GM12878 (cell line): Measurements from ENCODE around the gene ADGB. TPM values are rescaled to one million over a fixed set of nuclear protein-coding genes. Genes with fewer than 3 reads are reported as not detected.

Experiments
- ATAC-seq: fragments of 200-7000 bp; cut with Tn5 transposase; 3 replicates; pipeline ENCODE4 v1.9.1; 2020; ENCODE audit warnings: mild to moderate bottlenecking, moderate library complexity
- BruUV-seq: library from RNA; stranded (reverse); fragments of 400-500 nt; replicated peaks from 2 replicates; lab custom pipeline; 2021; lab: Mats Ljungman, UMichigan
- CTCF ChIA-PET: fragments of 300-600 bp; sonication (Branson Sonifier 250); formaldehyde crosslinking; extraction: SDS; loops from one replicate; lab custom pipeline; 2021; ENCODE audit warnings: inconsistent platforms; lab: Yijun Ruan, JAX
- POLR2A ChIA-PET: fragments of 350-600 bp; formaldehyde crosslinking; extraction: SDS; loops from one replicate; lab custom pipeline; 2021; ENCODE audit warnings: inconsistent platforms; lab: Charles Lee
- RAD21 ChIA-PET: fragments of 300-600 bp; sonication (Branson Sonifier 250); formaldehyde crosslinking; loops from one replicate; lab custom pipeline; 2023; ENCODE audit warnings: antibody characterized with exemption; ENCODE audit not compliant: unreplicated experiment; lab: Charles Lee
- SMC1A ChIA-PET: fragments of 300-600 bp; sonication (Branson Sonifier 250); formaldehyde crosslinking; loops from one replicate; lab custom pipeline; 2023; ENCODE audit not compliant: unreplicated experiment, uncharacterized antibody; lab: Charles Lee
- DNase-seq: peaks from one replicate; pipeline ENCODE4 v3.0.0-alpha.2; 2011; ENCODE audit warnings: low read depth, low spot score
- FAIRE-seq: peaks from 3 replicates; lab custom pipeline; 2011; peaks lifted over from hg19 to GRCh38; lab: Jason Lieb, UNC
- H2AFZ ChIP-seq: 2 replicates; pipeline ENCODE4 v1.6.0; 2011; ENCODE audit warnings: low read depth, low read length, control low read depth; ENCODE audit not compliant: control insufficient read depth
- H3K27ac ChIP-seq: 2 replicates; pipeline ENCODE4 v1.5.1; 2011; ENCODE audit warnings: control low read depth; ENCODE audit not compliant: control insufficient read depth, insufficient read depth
- H3K27me3 ChIP-seq, 2 experiments: replicated peaks in 1 of 2; 2 replicates each; pipeline versions ENCODE4 v1.6.0 to v1.6.1; 2011; ENCODE audit warnings: low read length in 1 of 2; ENCODE audit not compliant: control insufficient read depth in 2 of 2, insufficient read depth in 2 of 2
- H3K36me3 ChIP-seq, 2 experiments: 2 replicates each; pipeline ENCODE4 v1.5.1; 2011; ENCODE audit warnings: low read length in 1 of 2; ENCODE audit not compliant: control insufficient read depth in 2 of 2, insufficient read depth in 2 of 2
- H3K4me1 ChIP-seq: 2 replicates; pipeline ENCODE4 v1.6.1; 2011; ENCODE audit warnings: mild to moderate bottlenecking, low read length, moderate library complexity, mixed read lengths; ENCODE audit not compliant: control insufficient read depth, insufficient read depth
- H3K4me2 ChIP-seq: 2 replicates; pipeline ENCODE4 v1.6.0; 2011; ENCODE audit warnings: control low read depth; ENCODE audit not compliant: control insufficient read depth, insufficient read depth
- H3K4me3 ChIP-seq: fragments of 200-600 bp; sonication (generic); 2 replicates; pipeline ENCODE4 v1.5.1; 2016
- H3K79me2 ChIP-seq: 2 replicates; pipeline ENCODE4 v1.6.0; 2011; ENCODE audit warnings: low read length; ENCODE audit not compliant: control insufficient read depth, insufficient read depth
- H3K9ac ChIP-seq: 2 replicates; pipeline ENCODE4 v1.8.0; 2011; ENCODE audit warnings: low read length, control low read depth, mixed read lengths; ENCODE audit not compliant: control insufficient read depth, insufficient read depth
- H3K9me3 ChIP-seq: replicated peaks from 3 replicates; pipeline ENCODE4 v1.5.1; 2011; ENCODE audit warnings: mild to moderate bottlenecking, low read length; ENCODE audit not compliant: control insufficient read depth, insufficient read depth
- H4K20me1 ChIP-seq: 2 replicates; pipeline ENCODE4 v1.6.0; 2011; ENCODE audit not compliant: control insufficient read depth, insufficient read depth
- BHLHE40 ChIP-seq, 2 experiments: fragments of 450-650 bp in 1 of 2; IDR thresholded peaks; 2 replicates each; pipeline ENCODE4 v1.6.1; 2011 to 2017; ENCODE audit warnings: low read depth in 2 of 2, borderline replicate concordance in 1 of 2, improper control_type of control experiment in 1 of 2, low read length in 1 of 2, mild to moderate bottlenecking in 1 of 2
- CEBPZ ChIP-seq: fragments of 150-350 bp; IDR thresholded peaks from 2 replicates; pipeline ENCODE4 v1.6.1; 2016; ENCODE audit warnings: low read depth, low read length
- E4F1 ChIP-seq: fragments of 450-650 bp; IDR thresholded peaks from 2 replicates; pipeline ENCODE4 v1.6.1; 2018; ENCODE audit warnings: borderline replicate concordance, mild to moderate bottlenecking; ENCODE audit not compliant: partially characterized antibody
- EED ChIP-seq: sonication (generic); IDR thresholded peaks from 2 replicates; pipeline ENCODE4 v1.6.1; 2016; ENCODE audit warnings: antibody characterized with exemption, low read depth
- HDAC2 ChIP-seq: fragments of 200-600 bp; sonication (generic); IDR thresholded peaks from 2 replicates; pipeline ENCODE4 v1.6.1; 2017
- IRF5 ChIP-seq: fragments of 450-650 bp; IDR thresholded peaks from 2 replicates; pipeline ENCODE4 v1.6.1; 2017; ENCODE audit warnings: borderline replicate concordance
- JUND ChIP-seq: IDR thresholded peaks from 2 replicates; pipeline ENCODE4 v1.6.1; 2012; ENCODE audit warnings: low read depth, mild to moderate bottlenecking, low read length, improper control_type of control experiment, moderate library complexity
- MAX ChIP-seq: IDR thresholded peaks from 2 replicates; pipeline ENCODE4 v1.6.1; 2012; ENCODE audit warnings: low read depth, low read length, improper control_type of control experiment
- MTA2 ChIP-seq: fragments of 450-650 bp; IDR thresholded peaks from 2 replicates; pipeline ENCODE4 v1.6.1; 2016; ENCODE audit warnings: low read depth, mild to moderate bottlenecking, moderate library complexity
- NBN ChIP-seq: fragments of 450-650 bp; IDR thresholded peaks from 2 replicates; pipeline ENCODE4 v1.6.1; 2016
- NFXL1 ChIP-seq: fragments of 450-650 bp; IDR thresholded peaks from 2 replicates; pipeline ENCODE4 v1.6.1; 2017; ENCODE audit warnings: antibody characterized with exemption, mild to moderate bottlenecking, borderline replicate concordance
- NR2C1 ChIP-seq: fragments of 450-650 bp; IDR thresholded peaks from 2 replicates; pipeline ENCODE4 v1.6.1; 2017; ENCODE audit warnings: antibody characterized with exemption, mild to moderate bottlenecking, moderate library complexity
- POU2F2 ChIP-seq: IDR thresholded peaks from 3 replicates; pipeline ENCODE4 v1.6.1; 2011; ENCODE audit warnings: low read depth, mild to moderate bottlenecking, low read length, borderline replicate concordance
- RB1 ChIP-seq: fragments of 450-650 bp; formaldehyde crosslinking; IDR thresholded peaks from 2 replicates; pipeline ENCODE4 v1.6.1; 2017; ENCODE audit warnings: mild to moderate bottlenecking, borderline replicate concordance
- SIX5 ChIP-seq: IDR thresholded peaks from 2 replicates; pipeline ENCODE4 v1.6.1; 2011; ENCODE audit warnings: mild to moderate bottlenecking, low read depth, low read length, moderate library complexity; ENCODE audit not compliant: severe bottlenecking
- USF2 ChIP-seq: IDR thresholded peaks from 2 replicates; pipeline ENCODE4 v1.6.1; 2011; ENCODE audit warnings: low read depth, low read length, improper control_type of control experiment, borderline replicate concordance
- ZNF207 ChIP-seq: fragments of 450-650 bp; IDR thresholded peaks from 2 replicates; pipeline ENCODE4 v1.6.1; 2014; ENCODE audit warnings: antibody characterized with exemption, mild to moderate bottlenecking, borderline replicate concordance
- ZNF24 ChIP-seq: fragments of 450-650 bp; IDR thresholded peaks from 2 replicates; pipeline ENCODE4 v1.6.1; 2017; ENCODE audit warnings: antibody characterized with exemption, mild to moderate bottlenecking
- WGBS: methylation state at CpG from one replicate; pipeline ENCODE4 v1.1.6; 2016; ENCODE audit warnings: low lambda C conversion rate; ENCODE audit not compliant: insufficient replicate concordance, insufficient coverage; ENCODE audit errors: missing lambda C conversion rate; 5-methylcytosine and 5-hydroxymethylcytosine counted together
- in situ Hi-C: fragments of 300-500 bp; cut with MboI; formaldehyde crosslinking; loops from 9 replicates; pipeline ENCODE4 v1.14.3; 2018; ENCODE audit warnings: mixed read lengths
- intact Hi-C: fragments of 100-400 bp; cut with micrococcal nuclease; formaldehyde crosslinking; loops from one replicate; pipeline ENCODE4 v1.14.2; 2022; ENCODE audit not compliant: unreplicated experiment
- polyA plus RNA-seq, 11 experiments: library from polyadenylated mRNA; depleted of rRNA in 4 of 11; unstranded in 6 of 11; stranded (reverse) in 5 of 11; fragments of >200 nt; fragmentation: Nextera tagmentation in 4 of 11; fragmentation: Illumina TruSeq in 1 of 11; extraction: Ambion mirVana in 4 of 11; extraction: Trizol in 1 of 11; gene quantifications; 1 replicate in 1 of 11; 2 replicates in 10 of 11; pipeline versions ENCODE4 v1.2.1 to v1.2.3, GENCODE V29; 2011 to 2016; ENCODE audit warnings: inconsistent platforms in 2 of 11, missing spikeins in 2 of 11, low read depth in 1 of 11
- total RNA-seq, 4 experiments: library from RNA; depleted of rRNA in 3 of 4; stranded (reverse); fragments of >200 nt in 3 of 4; fragmentation: Illumina TruSeq in 1 of 4; extraction: Trizol in 1 of 4; gene quantifications; 2 replicates each; pipeline versions ENCODE4 v1.2.1 to v1.2.3, GENCODE V29; 2013 to 2021

ADGB gene
- total and polyA plus RNA-seq, 10 of the 15 experiments (the other 5 are each of a cell fraction or from before 2014, with no cell fraction given), result not detected

- CTCF ChIA-PET, result no interaction called here
- WGBS, result 26% methylated on average over 4 of the region's 4 CpGs
- in situ Hi-C loops, result no loop called here
These were observed 265.5 kb downstream of the ADGB start for GRCh38 chr6:146864300-146864699.

More at GRCh38 chr6:146864300-146864699, 265.5 kb downstream of the ADGB start:
- BruUV-seq, result no TSS peak
- RAD21 ChIA-PET, result no interaction called here
- H4K20me1 ChIP-seq, result no peaks in the 10 kb centered on the region
- H2AFZ ChIP-seq, result no peak overlapping the region
- H3K9ac ChIP-seq, result no peak overlapping the region
- H3K36me3 ChIP-seq, result no peaks in the 10 kb centered on the region
- H3K27ac ChIP-seq, result no peak overlapping the region
- H3K4me3 ChIP-seq, result no peak overlapping the region
- FAIRE-seq (no peak), DNase-seq (no peak), ATAC-seq (no peak)
- POLR2A ChIA-PET, result no interaction called here
- TF ChIP-seq IRF5 (no peak), NFXL1 (no peak), RB1 (no peak), JUND (no peak), EED (no peak), ZNF24 (no peak), MTA2 (no peak), NR2C1 (no peak), HDAC2 (no peak), USF2 (no peak), E4F1 (no peak), ZNF207 (no peak), CEBPZ (no peak), NBN (no peak), BHLHE40 (IDR thresholded peaks at IDR 0.05; ENCODE audit: borderline replicate concordance in 1 of 2, low read depth in 2 of 2, low read length in 1 of 2) (no peak), MAX (no peak), POU2F2 (no peak), SIX5 (no peak)
- no peak overlapping the region for H3K4me2 ChIP-seq
- intact Hi-C loops, result no loop called here
- H3K9me3 ChIP-seq, result no peaks in the 10 kb centered on the region
- SMC1A ChIA-PET, result interaction anchor here (0.6 kb wide), 1 partner anchor 692 kb away, joined by 4 read pairs; no protein-coding TSS in a partner anchor
- H3K4me1 ChIP-seq, result no peaks in the 10 kb centered on the region
- no peaks in the 10 kb centered on the region for H3K27me3 ChIP-seq
- no peaks in the 10 kb centered on the region for H3K79me2 ChIP-seq
